Trophoblast cell (in vitro differentiated cells and primary cell): ENCODE measurements around the gene SORL1.

ENCODE experiments used
- DNase-seq, 2 donors: peaks; one replicate each; pipeline ENCODE4 v3.0.0-alpha.2; 2016
- H2AFZ ChIP-seq: 2 replicates; pipeline ENCODE4 v1.6.1; 2013; ENCODE audit warnings: low read length, moderate library complexity, mild to moderate bottlenecking; ENCODE audit not compliant: insufficient read depth, poor library complexity
- H2AK5ac ChIP-seq: 2 replicates; pipeline ENCODE4 v1.6.1; 2013; ENCODE audit warnings: mild to moderate bottlenecking, low read length
- H2BK120ac ChIP-seq: 2 replicates; pipeline ENCODE4 v1.6.1; 2013; ENCODE audit warnings: low read length, mild to moderate bottlenecking, moderate library complexity; ENCODE audit not compliant: insufficient read depth, poor library complexity
- H2BK12ac ChIP-seq: 2 replicates; pipeline ENCODE4 v1.6.1; 2013; ENCODE audit warnings: mild to moderate bottlenecking, low read length, moderate library complexity
- H2BK5ac ChIP-seq: 2 replicates; pipeline ENCODE4 v1.6.1; 2013; ENCODE audit warnings: low read length, low read depth, moderate library complexity, mild to moderate bottlenecking; ENCODE audit not compliant: poor library complexity
- H3K14ac ChIP-seq: 2 replicates; pipeline ENCODE4 v1.6.1; 2013; ENCODE audit warnings: mild to moderate bottlenecking, low read length
- H3K18ac ChIP-seq: 2 replicates; pipeline ENCODE4 v1.6.1; 2013; ENCODE audit warnings: mild to moderate bottlenecking, low read length
- H3K23ac ChIP-seq: 2 replicates; pipeline ENCODE4 v1.6.1; 2013; ENCODE audit warnings: low read length
- H3K27ac ChIP-seq: 2 replicates; pipeline ENCODE4 v1.5.1; 2013; ENCODE audit warnings: low read depth, mild to moderate bottlenecking, inconsistent platforms, low read length, moderate library complexity
- H3K27me3 ChIP-seq: 2 replicates; pipeline ENCODE4 v1.6.1; 2013; ENCODE audit warnings: inconsistent platforms, mild to moderate bottlenecking, low read length, moderate library complexity; ENCODE audit not compliant: insufficient read depth
- H3K36me3 ChIP-seq, 2 experiments: 1 replicate in 1 of 2; 2 replicates in 1 of 2; pipeline ENCODE4 v1.6.1; 2013; ENCODE audit warnings: low read length in 2 of 2, mild to moderate bottlenecking in 2 of 2, moderate library complexity in 1 of 2; ENCODE audit not compliant: insufficient read depth in 2 of 2, control insufficient read depth in 1 of 2
- H3K4ac ChIP-seq: 2 replicates; pipeline ENCODE4 v1.6.1; 2013; ENCODE audit warnings: low read depth, mild to moderate bottlenecking, low read length, moderate library complexity
- H3K4me1 ChIP-seq, 2 experiments: 1 replicate in 1 of 2; 2 replicates in 1 of 2; pipeline ENCODE4 v1.6.1; 2013; ENCODE audit warnings: low read length in 2 of 2, mild to moderate bottlenecking in 2 of 2, moderate library complexity in 1 of 2; ENCODE audit not compliant: insufficient read depth in 2 of 2, control insufficient read depth in 1 of 2
- H3K4me2 ChIP-seq: 2 replicates; pipeline ENCODE4 v1.6.1; 2013; ENCODE audit warnings: inconsistent platforms, mild to moderate bottlenecking, low read length, moderate library complexity
- H3K4me3 ChIP-seq: 2 replicates; pipeline ENCODE4 v1.5.1; 2013; ENCODE audit warnings: mild to moderate bottlenecking, low read depth, low read length, inconsistent platforms
- H3K79me1 ChIP-seq: one replicate; pipeline ENCODE4 v1.6.1; 2013; ENCODE audit warnings: low read length
- H3K79me2 ChIP-seq: 2 replicates; pipeline ENCODE4 v1.6.1; 2013; ENCODE audit warnings: low read length, mild to moderate bottlenecking; ENCODE audit not compliant: control insufficient read depth, insufficient read depth, poor library complexity
- H3K9ac ChIP-seq: 2 replicates; pipeline ENCODE4 v1.6.1; 2013; ENCODE audit warnings: mild to moderate bottlenecking, low read length
- H3K9me3 ChIP-seq: 2 replicates; pipeline ENCODE4 v1.6.1; 2013; ENCODE audit warnings: low read depth, mild to moderate bottlenecking, control low read depth, inconsistent platforms, low read length; ENCODE audit not compliant: insufficient read depth
- H4K12ac ChIP-seq: 2 replicates; pipeline ENCODE4 v1.6.1; 2013; ENCODE audit warnings: low read depth, mild to moderate bottlenecking, low read length, moderate library complexity
- H4K8ac ChIP-seq: 2 replicates; pipeline ENCODE4 v1.6.1; 2013; ENCODE audit warnings: low read depth, mild to moderate bottlenecking, low read length, moderate library complexity
- H4K91ac ChIP-seq: one replicate; pipeline ENCODE4 v1.6.1; 2013; ENCODE audit warnings: low read depth, mild to moderate bottlenecking, low read length, moderate library complexity
- WGBS: extraction: QIAGEN DNeasy Blood & Tissue Kit; methylation state at CpG from one replicate; pipeline ENCODE4 v1.1.7; 2013; ENCODE audit warnings: missing lambda C conversion rate; ENCODE audit not compliant: insufficient read length, insufficient coverage; ENCODE audit errors: extremely low coverage; 5-methylcytosine and 5-hydroxymethylcytosine counted together

SORL1 gene

GRCh38 chr11:121429556-121429955, 22.6 kb upstream of the SORL1 start:
- H4K12ac ChIP-seq = no peak overlapping the region
- no peak overlapping the region for H3K4ac ChIP-seq
- no peak overlapping the region for H3K27ac ChIP-seq
- DNase-seq = no peak
- H3K14ac ChIP-seq = no peak overlapping the region
- no peak overlapping the region for H3K4me2 ChIP-seq
- H4K91ac ChIP-seq = no peak overlapping the region
- no peaks in the 10 kb centered on the region for H3K79me1 ChIP-seq
- WGBS = no CpG with 5 or more reads among the region's 3 CpGs
- peaks cover 0 to 7% of the 10 kb centered on the region in 2 experiments for H3K4me1 ChIP-seq
- no peak overlapping the region for H3K4me3 ChIP-seq
- H4K8ac ChIP-seq = no peak overlapping the region
- H3K23ac ChIP-seq = no peak overlapping the region
- H2BK120ac ChIP-seq = no peak overlapping the region
- H2AFZ ChIP-seq = no peak overlapping the region
- H2BK12ac ChIP-seq = no peak overlapping the region
- H3K18ac ChIP-seq = no peak overlapping the region
- H2BK5ac ChIP-seq = no peak overlapping the region
- H3K36me3 ChIP-seq = no peaks in the 10 kb centered on the region
- no peak overlapping the region for H2AK5ac ChIP-seq
- no peaks in the 10 kb centered on the region for H3K9me3 ChIP-seq
- H3K27me3 ChIP-seq = no peaks in the 10 kb centered on the region
- no peaks in the 10 kb centered on the region for H3K79me2 ChIP-seq
- H3K9ac ChIP-seq = no peak overlapping the region

- Histone ChIP-seq H2AFZ (no peak overlapping the region), H2BK12ac (no peak overlapping the region), H3K4me1 (peaks cover 0 to 3% of the 10 kb centered on the region in 2 experiments), H3K4me3 (no peak overlapping the region), H4K8ac (no peak overlapping the region), H3K36me3 (no peaks in the 10 kb centered on the region), H3K9me3 (no peaks in the 10 kb centered on the region), H3K14ac (no peak overlapping the region), H2BK5ac (no peak overlapping the region), H3K4ac (no peak overlapping the region), H3K79me2 (no peaks in the 10 kb centered on the region), H3K9ac (no peak overlapping the region), H2BK120ac (no peak overlapping the region), H2AK5ac (no peak overlapping the region), H3K23ac (no peak overlapping the region), H4K91ac (no peak overlapping the region), H3K4me2 (no peak overlapping the region), H3K79me1 (no peaks in the 10 kb centered on the region), H3K18ac (no peak overlapping the region), H4K12ac (no peak overlapping the region), H3K27me3 (no peaks in the 10 kb centered on the region), H3K27ac (no peak overlapping the region)
- DNase-seq = no peak
- WGBS = no CpG with 5 or more reads among the region's 4 CpGs
These were observed 20.1 kb upstream of the SORL1 start for GRCh38 chr11:121431820-121432526.

- Histone ChIP-seq H2BK12ac (no peak overlapping the region), H3K27me3 (no peaks in the 10 kb centered on the region), H2AFZ (no peak overlapping the region), H3K79me2 (no peaks in the 10 kb centered on the region), H3K18ac (no peak overlapping the region), H2BK5ac (no peak overlapping the region), H3K14ac (no peak overlapping the region), H3K9ac (no peak overlapping the region), H3K4me2 (no peak overlapping the region), H4K12ac (no peak overlapping the region), H3K4me1 (no peaks in the 10 kb centered on the region), H3K36me3 (no peaks in the 10 kb centered on the region), H4K91ac (no peak overlapping the region), H4K8ac (no peak overlapping the region), H2AK5ac (no peak overlapping the region), H3K79me1 (no peaks in the 10 kb centered on the region), H3K27ac (no peak overlapping the region), H2BK120ac (no peak overlapping the region), H3K9me3 (no peaks in the 10 kb centered on the region), H3K4me3 (no peak overlapping the region), H3K4ac (no peak overlapping the region), H3K23ac (no peak overlapping the region)
- no CpG with 5 or more reads among the region's 4 CpGs for WGBS
- no peak for DNase-seq
These were observed 17.0 kb upstream of the SORL1 start for GRCh38 chr11:121435132-121435531.

- Histone ChIP-seq H2AK5ac (no peak overlapping the region), H3K36me3 (no peaks in the 10 kb centered on the region), H3K23ac (no peak overlapping the region), H3K9me3 (no peaks in the 10 kb centered on the region), H3K9ac (no peak overlapping the region), H3K14ac (no peak overlapping the region), H3K4ac (no peak overlapping the region), H2BK5ac (no peak overlapping the region), H3K4me2 (no peak overlapping the region), H2BK12ac (no peak overlapping the region), H4K8ac (no peak overlapping the region), H3K79me1 (no peaks in the 10 kb centered on the region), H3K4me1 (no peaks in the 10 kb centered on the region), H3K27me3 (no peaks in the 10 kb centered on the region), H3K27ac (no peak overlapping the region), H2AFZ (no peak overlapping the region), H4K12ac (no peak overlapping the region), H3K4me3 (no peak overlapping the region), H3K79me2 (no peaks in the 10 kb centered on the region), H2BK120ac (no peak overlapping the region), H3K18ac (no peak overlapping the region), H4K91ac (no peak overlapping the region)
- WGBS = no CpG with 5 or more reads among the region's 3 CpGs
- DNase-seq = no peak
These were observed 16.3 kb upstream of the SORL1 start for GRCh38 chr11:121435551-121436511.
